T47D (cell line): ENCODE measurements around the gene ZBTB44.
"Not testable (repeated sequence)": the region's sequence is repeated elsewhere in the genome, so short reads cannot be mapped to it uniquely, and the experiment has no call there.

ENCODE experiments used
- DNase-seq, 2 experiments: peaks; one replicate each; pipeline versions ENCODE4 v3.0.0 to v3.0.0-alpha.2; 2011 to 2012; ENCODE audit warnings: low read depth in 1 of 2, low spot score in 1 of 2
- JUND ChIP-seq: IDR thresholded peaks from 2 replicates; pipeline ENCODE4 v1.6.1; 2012; ENCODE audit warnings: low read depth
- in situ Hi-C: cut with HindIII; loops from 2 replicates; pipeline ENCODE4 v1.10.0; 2016; ENCODE audit warnings: low sequenced_read_pairs, low pct_unique_long_range_greater_than_20kb

The ZBTB44 gene, protein sequence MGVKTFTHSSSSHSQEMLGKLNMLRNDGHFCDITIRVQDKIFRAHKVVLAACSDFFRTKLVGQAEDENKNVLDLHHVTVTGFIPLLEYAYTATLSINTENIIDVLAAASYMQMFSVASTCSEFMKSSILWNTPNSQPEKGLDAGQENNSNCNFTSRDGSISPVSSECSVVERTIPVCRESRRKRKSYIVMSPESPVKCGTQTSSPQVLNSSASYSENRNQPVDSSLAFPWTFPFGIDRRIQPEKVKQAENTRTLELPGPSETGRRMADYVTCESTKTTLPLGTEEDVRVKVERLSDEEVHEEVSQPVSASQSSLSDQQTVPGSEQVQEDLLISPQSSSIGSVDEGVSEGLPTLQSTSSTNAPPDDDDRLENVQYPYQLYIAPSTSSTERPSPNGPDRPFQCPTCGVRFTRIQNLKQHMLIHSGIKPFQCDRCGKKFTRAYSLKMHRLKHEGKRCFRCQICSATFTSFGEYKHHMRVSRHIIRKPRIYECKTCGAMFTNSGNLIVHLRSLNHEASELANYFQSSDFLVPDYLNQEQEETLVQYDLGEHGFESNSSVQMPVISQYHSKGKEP

DNA sequence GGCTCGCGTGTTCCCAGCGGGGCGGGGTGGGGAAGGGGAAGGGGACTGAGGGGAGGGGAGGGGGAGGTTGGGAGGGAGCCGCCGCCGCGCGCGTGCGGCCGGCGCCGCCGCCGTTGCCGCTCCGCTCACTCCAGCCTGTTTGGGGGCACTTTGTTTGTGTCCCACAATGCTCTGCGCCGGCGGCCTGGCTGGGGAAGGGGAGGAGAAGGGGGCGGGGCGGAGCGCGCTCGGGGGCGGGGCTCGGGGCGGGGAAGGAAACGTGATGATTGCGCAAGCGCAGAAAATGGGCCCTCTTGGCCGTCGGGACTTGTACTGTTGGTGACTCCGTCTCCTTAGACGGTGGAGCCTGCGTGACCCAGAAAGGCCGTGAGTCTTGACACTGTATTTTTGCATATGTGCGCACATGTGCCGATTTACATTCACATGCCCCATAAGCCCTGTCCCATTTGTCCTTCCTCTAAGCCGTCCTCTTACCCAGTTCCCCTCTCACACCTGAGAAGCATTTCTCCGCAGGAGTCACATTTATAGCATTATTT lies at the start of gene ZBTB44:
TSS of gene ZBTB44 (minus strand) at position 168 of the 536 bp plus-strand sequence. CDS start 53,044 bp downstream, outside the sequence.
- DNase-seq: peak; percentile 97 to 98
- in situ Hi-C loops: no loop called here

DNA sequence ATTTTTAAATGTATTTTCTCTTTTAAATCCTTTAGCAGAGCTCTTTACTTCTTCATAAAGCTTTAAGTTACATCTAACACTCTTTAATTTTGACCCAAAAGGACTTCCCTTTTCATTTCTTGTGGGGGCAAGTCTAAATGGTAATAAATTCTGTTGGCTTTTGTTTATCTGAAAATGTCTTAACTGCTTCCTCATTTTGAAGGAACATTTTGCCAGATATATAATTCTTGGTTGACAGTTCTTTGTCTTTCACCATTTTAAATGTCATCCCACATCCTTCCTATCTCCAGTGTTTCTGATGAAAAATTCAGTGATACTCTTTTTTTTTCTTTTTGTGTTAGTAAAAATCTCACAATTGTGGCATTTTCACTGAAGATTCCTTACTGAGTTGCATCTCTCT lies 44.7 kb upstream of the ZBTB44 start:
- in situ Hi-C loops: no loop called here
- no peak for DNase-seq
- TF ChIP-seq JUND: no peak

More for the DNA sequence above, at the start of gene ZBTB44:
- no peak for TF ChIP-seq JUND

DNA sequence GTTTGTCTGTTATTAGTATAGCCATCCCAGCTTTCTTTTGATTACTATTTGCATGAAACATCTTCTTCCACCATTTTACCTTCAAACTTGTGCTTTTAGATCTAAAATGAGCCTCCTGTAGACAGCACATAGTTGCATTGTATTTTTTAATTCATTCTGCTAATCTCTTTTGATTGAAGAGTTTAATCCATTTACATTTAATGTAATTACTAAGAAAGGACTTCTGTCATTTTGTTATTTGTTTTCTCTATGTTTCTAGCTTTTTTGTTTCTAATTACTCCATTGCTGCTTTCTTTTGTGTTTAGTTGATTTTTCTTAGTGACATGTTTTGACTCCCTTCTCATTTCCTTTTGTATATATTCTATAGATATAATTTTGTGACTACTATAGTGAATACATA lies 43.7 kb upstream of the ZBTB44 start:
- TF ChIP-seq JUND: no peak
- in situ Hi-C loops: no loop called here
- no peak for DNase-seq

DNA sequence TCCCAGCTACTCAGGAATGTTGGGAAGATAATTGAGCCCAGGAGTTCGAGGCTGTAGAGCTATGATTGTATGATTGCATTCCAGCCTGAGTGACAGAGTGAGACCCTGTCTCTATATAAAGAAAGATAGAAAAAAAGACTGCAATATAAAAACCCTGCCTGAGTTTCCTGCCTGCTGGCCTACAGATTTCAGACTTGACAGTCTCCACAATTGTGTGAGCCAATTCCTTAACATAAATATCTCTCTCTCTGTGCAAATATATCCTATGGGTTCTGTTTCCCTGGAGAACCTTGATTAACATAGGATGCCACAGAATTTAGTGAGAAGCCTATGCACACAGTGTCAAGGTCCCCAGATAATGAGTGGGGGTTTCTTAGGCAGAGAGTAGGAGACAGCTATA lies 32.5 kb upstream of the ZBTB44 start:
- no peak for TF ChIP-seq JUND
- no peak for DNase-seq
- in situ Hi-C loops: no loop called here

DNA sequence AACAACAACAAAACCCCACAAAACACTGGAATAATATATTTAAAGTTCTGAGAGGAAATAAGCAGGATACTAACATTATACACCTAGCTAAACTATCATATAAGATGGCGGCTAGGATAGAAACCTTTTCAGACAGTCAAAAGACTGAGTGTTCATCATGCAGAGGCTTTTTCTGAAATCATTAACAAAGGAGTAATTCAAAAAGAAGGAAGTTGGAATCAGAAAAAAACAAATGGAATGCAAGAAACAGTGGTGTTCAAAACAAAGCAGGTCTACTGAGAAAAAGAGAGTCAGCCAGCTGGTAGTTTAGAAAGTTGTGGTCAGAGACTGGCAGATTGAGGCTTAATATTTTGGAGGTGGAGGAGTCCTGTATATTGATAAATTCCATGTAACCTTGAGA lies 30.1 kb upstream of the ZBTB44 start:
- TF ChIP-seq JUND: no peak
- in situ Hi-C loops: no loop called here
- no peak for DNase-seq

DNA sequence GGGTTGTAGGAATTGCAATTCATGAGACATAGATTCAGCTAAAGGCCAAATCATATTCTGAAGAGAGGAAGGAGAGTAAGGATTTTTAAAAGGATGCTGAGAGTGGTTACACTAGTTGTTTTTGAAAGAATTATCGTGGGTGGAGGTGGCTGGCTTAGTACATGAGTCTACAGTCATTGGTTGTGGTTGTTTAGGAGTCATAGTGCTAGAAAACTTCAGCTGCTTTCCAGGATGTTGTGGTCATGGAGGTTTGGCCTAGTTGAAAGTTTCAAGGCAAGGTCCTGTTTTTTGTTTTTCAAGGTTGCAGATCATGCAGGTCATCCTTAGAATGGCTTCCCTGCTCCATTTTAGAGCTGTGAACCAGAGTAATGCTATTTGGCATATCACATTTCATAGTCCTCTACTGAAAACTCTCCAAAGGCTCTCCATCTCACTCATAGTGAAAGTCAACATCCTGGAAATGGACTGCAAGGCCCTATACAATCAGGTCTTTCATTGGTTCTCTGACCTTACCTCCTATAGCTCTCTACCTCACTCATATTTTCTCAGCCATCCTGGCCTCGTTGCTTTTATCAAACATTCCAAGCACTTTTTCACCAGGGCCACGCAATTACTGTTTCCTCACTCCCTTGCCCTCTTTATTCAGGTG lies 26.1 kb upstream of the ZBTB44 start:
- DNase-seq: no peak
- no peak for TF ChIP-seq JUND
- in situ Hi-C loops: no loop called here

DNA sequence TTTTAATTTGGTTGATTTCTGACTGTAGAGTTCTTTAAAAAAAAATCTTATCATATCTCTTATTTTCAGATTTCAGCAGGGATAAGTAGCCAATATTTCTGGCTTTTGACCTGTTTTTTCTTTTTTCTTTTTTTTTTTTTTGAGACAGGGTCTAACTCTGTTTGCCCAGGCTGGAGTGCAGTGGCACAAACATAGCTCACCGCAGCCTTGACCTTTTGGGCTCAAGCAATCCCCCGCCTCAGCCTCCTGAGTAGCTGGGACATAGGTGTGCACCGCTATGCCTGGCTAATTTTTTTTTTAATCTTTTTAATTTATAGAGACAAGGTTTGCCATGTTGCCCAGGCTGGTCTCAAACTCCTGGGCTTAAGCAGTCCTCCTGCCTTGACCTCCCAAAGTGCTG lies 23.9 kb upstream of the ZBTB44 start:
- in situ Hi-C loops: no loop called here
- DNase-seq: no peak
- TF ChIP-seq JUND: no peak

DNA sequence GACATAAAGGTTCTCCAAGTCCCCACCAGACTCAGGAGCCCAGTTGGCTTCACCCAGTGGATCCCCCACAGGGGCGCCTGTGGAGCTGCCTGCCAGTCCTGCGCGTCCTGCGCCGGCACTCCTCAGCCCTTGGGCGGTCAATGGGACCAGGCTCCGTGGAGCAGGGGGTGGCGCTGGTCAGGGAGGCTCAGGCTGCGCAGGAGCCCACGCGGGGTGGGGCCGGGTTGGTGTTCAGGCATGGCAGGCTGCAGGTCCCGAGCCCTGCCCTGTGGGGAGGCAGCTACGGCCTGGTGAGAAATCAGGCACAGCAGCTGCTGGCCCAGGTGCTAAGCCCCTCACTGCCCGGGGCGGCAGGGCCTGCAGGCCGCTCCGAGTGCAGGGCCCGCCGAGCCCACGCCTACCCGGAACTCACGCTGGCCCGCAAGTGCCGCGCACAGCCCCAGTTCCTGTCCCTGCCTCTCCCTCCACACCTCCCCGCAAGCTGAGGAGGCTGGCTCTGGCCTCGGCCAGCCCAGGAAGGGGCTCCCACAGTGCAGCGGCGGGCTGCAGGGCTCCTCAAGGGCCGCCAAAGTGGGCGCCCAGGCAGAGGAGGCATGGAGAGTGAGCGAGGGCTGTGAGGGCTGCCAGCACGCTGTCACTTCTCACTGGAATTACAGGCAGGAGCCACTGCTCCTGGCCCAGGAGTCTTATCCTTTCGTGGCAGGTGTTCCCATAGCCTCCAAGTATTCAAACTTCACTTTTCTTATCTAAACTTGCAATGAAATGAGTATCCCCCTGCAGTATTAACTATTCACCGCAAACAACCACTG lies 22.8 kb upstream of the ZBTB44 start:
- in situ Hi-C loops: no loop called here
- no peak for DNase-seq

DNA sequence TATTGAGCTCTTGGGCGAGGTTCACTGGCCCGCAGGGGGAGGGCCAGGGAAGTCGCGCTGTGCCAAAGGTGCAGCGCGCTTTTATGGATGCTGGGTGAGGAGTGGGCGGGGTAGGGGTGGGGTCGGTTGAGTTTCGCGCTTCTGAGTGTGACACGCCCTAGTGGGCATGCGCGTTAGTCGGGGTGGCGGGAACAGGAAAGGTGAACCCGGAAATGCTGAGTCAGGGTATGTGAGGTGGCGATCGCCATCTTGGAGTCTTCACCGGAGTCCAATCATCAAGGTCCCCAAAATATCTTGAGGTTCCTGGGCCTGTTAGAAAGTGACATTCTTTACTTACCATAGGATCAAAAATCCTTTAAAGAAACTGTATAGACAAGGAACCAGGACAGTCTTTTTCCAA lies 16.7 kb upstream of the ZBTB44 start:
- DNase-seq, in situ Hi-C loops: not testable (repeated sequence)

More for the DNA sequence above, 22.8 kb upstream of the ZBTB44 start:
- TF ChIP-seq JUND: no peak

DNA sequence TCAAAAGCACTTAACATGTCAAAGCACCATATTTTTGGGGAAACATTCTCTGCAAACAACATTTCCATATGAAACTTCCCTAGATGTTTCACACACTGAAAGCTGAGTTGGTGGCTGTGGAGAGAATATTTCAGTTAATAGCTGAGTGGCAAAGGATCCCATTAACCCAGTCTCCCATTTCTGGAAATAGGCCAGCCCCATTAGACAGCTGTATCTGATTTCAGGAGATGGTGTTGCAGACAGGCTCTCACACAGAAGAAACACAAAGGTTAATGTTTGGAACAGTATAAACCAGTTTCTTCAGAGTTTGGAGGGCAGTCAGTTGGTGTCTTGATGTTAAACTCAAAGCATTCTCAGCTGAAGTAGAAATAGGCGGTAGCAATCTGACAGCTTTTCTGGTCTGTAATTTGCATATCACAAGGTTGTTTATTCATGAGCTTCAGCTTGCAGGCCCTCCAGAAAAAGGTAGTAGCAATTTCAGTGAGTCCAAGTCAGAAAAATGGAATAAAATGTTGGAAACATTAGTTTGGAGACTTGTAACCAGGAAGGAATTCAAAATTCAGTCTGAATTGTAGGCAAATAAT lies 15.5 kb upstream of the ZBTB44 start:
- no peak for TF ChIP-seq JUND
- in situ Hi-C loops: no loop called here
- DNase-seq: no peak

DNA sequence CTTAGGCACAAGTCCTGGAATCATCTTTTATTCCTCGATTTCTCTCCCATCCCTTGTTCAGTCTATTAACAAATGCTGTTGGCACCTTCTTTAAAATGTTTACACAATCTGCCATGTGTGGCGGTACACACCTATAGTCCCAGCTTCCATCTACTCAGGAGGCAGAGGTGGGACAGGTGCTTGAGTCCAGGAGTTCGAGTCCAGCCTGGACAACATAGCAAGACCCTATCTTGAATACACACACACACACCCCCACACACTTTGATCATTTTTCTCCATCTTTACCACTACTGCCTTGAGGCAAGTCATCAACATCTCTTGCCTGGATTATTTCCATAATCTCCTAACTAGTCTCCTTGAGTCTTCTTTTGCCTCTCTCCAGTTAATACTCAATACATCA lies 13.7 kb upstream of the ZBTB44 start:
- DNase-seq: no peak
- no peak for TF ChIP-seq JUND
- in situ Hi-C loops: no loop called here

DNA sequence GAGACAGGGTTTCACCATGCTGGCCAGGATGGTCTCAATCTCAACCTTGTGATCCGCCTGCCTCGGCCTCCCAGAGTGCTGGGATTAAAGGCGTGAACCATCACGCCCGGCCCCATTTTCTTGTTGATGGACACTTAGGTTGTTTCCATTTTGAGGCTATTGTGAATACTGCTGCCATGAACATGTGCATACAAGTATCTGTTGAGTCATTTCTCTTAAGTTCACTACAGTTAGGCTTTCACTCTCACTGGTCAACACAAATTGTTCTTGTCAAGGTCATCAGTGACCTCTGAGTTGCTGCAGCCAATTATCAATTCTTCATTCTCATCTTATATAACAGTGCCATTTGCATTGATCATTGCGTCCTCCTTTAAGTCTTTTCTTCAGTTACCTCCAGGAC lies 13.0 kb upstream of the ZBTB44 start:
- no peak for DNase-seq
- TF ChIP-seq JUND: no peak
- in situ Hi-C loops: no loop called here
